GM12878 (cell line): ENCODE results near the gene PTPN14. TPM values are rescaled to one million over a fixed set of nuclear protein-coding genes. Genes with fewer than 3 reads are reported as not detected.
"Not testable (repeated sequence)": the region's sequence is repeated elsewhere in the genome, so short reads cannot be mapped to it uniquely, and the experiment has no call there.

Experiments
- ATAC-seq: fragments of 200-7000 bp; cut with Tn5 transposase; 3 replicates; pipeline ENCODE4 v1.9.1; 2020; ENCODE audit warnings: mild to moderate bottlenecking, moderate library complexity
- BruUV-seq: library from RNA; stranded (reverse); fragments of 400-500 nt; replicated peaks from 2 replicates; lab custom pipeline; 2021; lab: Mats Ljungman, UMichigan
- CTCF ChIA-PET: fragments of 300-600 bp; sonication (Branson Sonifier 250); formaldehyde crosslinking; extraction: SDS; loops from one replicate; lab custom pipeline; 2021; ENCODE audit warnings: inconsistent platforms; lab: Yijun Ruan, JAX
- POLR2A ChIA-PET: fragments of 350-600 bp; formaldehyde crosslinking; extraction: SDS; loops from one replicate; lab custom pipeline; 2021; ENCODE audit warnings: inconsistent platforms; lab: Charles Lee
- RAD21 ChIA-PET: fragments of 300-600 bp; sonication (Branson Sonifier 250); formaldehyde crosslinking; loops from one replicate; lab custom pipeline; 2023; ENCODE audit warnings: antibody characterized with exemption; ENCODE audit not compliant: unreplicated experiment; lab: Charles Lee
- SMC1A ChIA-PET: fragments of 300-600 bp; sonication (Branson Sonifier 250); formaldehyde crosslinking; loops from one replicate; lab custom pipeline; 2023; ENCODE audit not compliant: unreplicated experiment, uncharacterized antibody; lab: Charles Lee
- DNase-seq: peaks from one replicate; pipeline ENCODE4 v3.0.0-alpha.2; 2011; ENCODE audit warnings: low read depth, low spot score
- FAIRE-seq: peaks from 3 replicates; lab custom pipeline; 2011; peaks lifted over from hg19 to GRCh38; lab: Jason Lieb, UNC
- H2AFZ ChIP-seq: 2 replicates; pipeline ENCODE4 v1.6.0; 2011; ENCODE audit warnings: low read depth, low read length, control low read depth; ENCODE audit not compliant: control insufficient read depth
- H3K27ac ChIP-seq: 2 replicates; pipeline ENCODE4 v1.5.1; 2011; ENCODE audit warnings: control low read depth; ENCODE audit not compliant: control insufficient read depth, insufficient read depth
- H3K27me3 ChIP-seq, 2 experiments: replicated peaks in 1 of 2; 2 replicates each; pipeline versions ENCODE4 v1.6.0 to v1.6.1; 2011; ENCODE audit warnings: low read length in 1 of 2; ENCODE audit not compliant: control insufficient read depth in 2 of 2, insufficient read depth in 2 of 2
- H3K36me3 ChIP-seq, 2 experiments: 2 replicates each; pipeline ENCODE4 v1.5.1; 2011; ENCODE audit warnings: low read length in 1 of 2; ENCODE audit not compliant: control insufficient read depth in 2 of 2, insufficient read depth in 2 of 2
- H3K4me1 ChIP-seq: 2 replicates; pipeline ENCODE4 v1.6.1; 2011; ENCODE audit warnings: mild to moderate bottlenecking, low read length, moderate library complexity, mixed read lengths; ENCODE audit not compliant: control insufficient read depth, insufficient read depth
- H3K4me2 ChIP-seq: 2 replicates; pipeline ENCODE4 v1.6.0; 2011; ENCODE audit warnings: control low read depth; ENCODE audit not compliant: control insufficient read depth, insufficient read depth
- H3K4me3 ChIP-seq: fragments of 200-600 bp; sonication (generic); 2 replicates; pipeline ENCODE4 v1.5.1; 2016
- H3K79me2 ChIP-seq: 2 replicates; pipeline ENCODE4 v1.6.0; 2011; ENCODE audit warnings: low read length; ENCODE audit not compliant: control insufficient read depth, insufficient read depth
- H3K9ac ChIP-seq: 2 replicates; pipeline ENCODE4 v1.8.0; 2011; ENCODE audit warnings: low read length, control low read depth, mixed read lengths; ENCODE audit not compliant: control insufficient read depth, insufficient read depth
- H3K9me3 ChIP-seq: replicated peaks from 3 replicates; pipeline ENCODE4 v1.5.1; 2011; ENCODE audit warnings: mild to moderate bottlenecking, low read length; ENCODE audit not compliant: control insufficient read depth, insufficient read depth
- H4K20me1 ChIP-seq: 2 replicates; pipeline ENCODE4 v1.6.0; 2011; ENCODE audit not compliant: control insufficient read depth, insufficient read depth
- CBX3 ChIP-seq: fragments of 200-600 bp; sonication (generic); IDR thresholded peaks from 2 replicates; pipeline ENCODE4 v1.6.1; 2016; ENCODE audit warnings: low read depth, borderline replicate concordance
- ELK1 ChIP-seq: IDR thresholded peaks from 2 replicates; pipeline ENCODE4 v1.6.1; 2012; ENCODE audit warnings: low read depth, low read length, improper control_type of control experiment
- HCFC1 ChIP-seq: fragments of 150-350 bp; IDR thresholded peaks from 2 replicates; pipeline ENCODE4 v1.6.1; 2014; ENCODE audit warnings: low read length
- IKZF2 ChIP-seq, 2 experiments: fragments of 450-650 bp; IDR thresholded peaks; 2 replicates each; pipeline ENCODE4 v1.6.1; 2017; ENCODE audit warnings: mild to moderate bottlenecking in 2 of 2, moderate library complexity in 2 of 2
- IRF3 ChIP-seq: fragments of 450-650 bp; IDR thresholded peaks from 2 replicates; pipeline ENCODE4 v1.6.1; 2014; ENCODE audit warnings: mild to moderate bottlenecking
- MTA3 ChIP-seq: IDR thresholded peaks from 2 replicates; pipeline ENCODE4 v1.6.1; 2012; ENCODE audit warnings: low read length, inconsistent platforms, borderline replicate concordance
- NFYB ChIP-seq: IDR thresholded peaks from 2 replicates; pipeline ENCODE4 v1.6.1; 2011; ENCODE audit warnings: low read depth, mild to moderate bottlenecking, low read length, improper control_type of control experiment, moderate library complexity; ENCODE audit not compliant: insufficient read depth
- PAX8 ChIP-seq: fragments of 450-650 bp; IDR thresholded peaks from 2 replicates; pipeline ENCODE4 v1.6.1; 2017; ENCODE audit warnings: mild to moderate bottlenecking, moderate library complexity
- SP1 ChIP-seq: IDR thresholded peaks from one replicate; pipeline ENCODE4 v1.6.1; 2011; ENCODE audit warnings: low read depth, low read length
- TAF1 ChIP-seq: IDR thresholded peaks from 2 replicates; pipeline ENCODE4 v1.6.1; 2011; ENCODE audit warnings: mild to moderate bottlenecking, low read depth, low read length, borderline replicate concordance
- ZBED1 ChIP-seq: IDR thresholded peaks from 2 replicates; pipeline ENCODE4 v1.6.1; 2016; ENCODE audit warnings: borderline replicate concordance
- ZNF217 ChIP-seq: fragments of 450-650 bp; IDR thresholded peaks from 2 replicates; pipeline ENCODE4 v1.6.1; 2017; ENCODE audit warnings: antibody characterized with exemption, mild to moderate bottlenecking
- ZNF274 ChIP-seq: IDR thresholded peaks from one replicate; pipeline ENCODE4 v1.8.0; 2011; ENCODE audit not compliant: insufficient read length, insufficient read depth
- WGBS: methylation state at CpG from one replicate; pipeline ENCODE4 v1.1.6; 2016; ENCODE audit warnings: low lambda C conversion rate; ENCODE audit not compliant: insufficient replicate concordance, insufficient coverage; ENCODE audit errors: missing lambda C conversion rate; 5-methylcytosine and 5-hydroxymethylcytosine counted together
- in situ Hi-C: fragments of 300-500 bp; cut with MboI; formaldehyde crosslinking; loops from 9 replicates; pipeline ENCODE4 v1.14.3; 2018; ENCODE audit warnings: mixed read lengths
- intact Hi-C: fragments of 100-400 bp; cut with micrococcal nuclease; formaldehyde crosslinking; loops from one replicate; pipeline ENCODE4 v1.14.2; 2022; ENCODE audit not compliant: unreplicated experiment
- polyA plus RNA-seq, 11 experiments: library from polyadenylated mRNA; depleted of rRNA in 4 of 11; unstranded in 6 of 11; stranded (reverse) in 5 of 11; fragments of >200 nt; fragmentation: Nextera tagmentation in 4 of 11; fragmentation: Illumina TruSeq in 1 of 11; extraction: Ambion mirVana in 4 of 11; extraction: Trizol in 1 of 11; gene quantifications; 1 replicate in 1 of 11; 2 replicates in 10 of 11; pipeline versions ENCODE4 v1.2.1 to v1.2.3, GENCODE V29; 2011 to 2016; ENCODE audit warnings: inconsistent platforms in 2 of 11, missing spikeins in 2 of 11, low read depth in 1 of 11
- total RNA-seq, 4 experiments: library from RNA; depleted of rRNA in 3 of 4; stranded (reverse); fragments of >200 nt in 3 of 4; fragmentation: Illumina TruSeq in 1 of 4; extraction: Trizol in 1 of 4; gene quantifications; 2 replicates each; pipeline versions ENCODE4 v1.2.1 to v1.2.3, GENCODE V29; 2013 to 2021

The PTPN14 gene
- total and polyA plus RNA-seq, 10 of the 15 experiments (the other 5 are each of a cell fraction or from before 2014, with no cell fraction given) = 0.05 to 5.1 (median 0.44) TPM

- POLR2A ChIA-PET = interaction anchor here (0.7 to 1.0 kb wide), 3 partner anchors 8 to 206 kb away, joined by 3 read pairs; no protein-coding TSS in a partner anchor
- intact Hi-C loops = no loop called here
These were observed 155.1 kb downstream of the PTPN14 start for GRCh38 chr1:214396330-214396729.

DNA sequence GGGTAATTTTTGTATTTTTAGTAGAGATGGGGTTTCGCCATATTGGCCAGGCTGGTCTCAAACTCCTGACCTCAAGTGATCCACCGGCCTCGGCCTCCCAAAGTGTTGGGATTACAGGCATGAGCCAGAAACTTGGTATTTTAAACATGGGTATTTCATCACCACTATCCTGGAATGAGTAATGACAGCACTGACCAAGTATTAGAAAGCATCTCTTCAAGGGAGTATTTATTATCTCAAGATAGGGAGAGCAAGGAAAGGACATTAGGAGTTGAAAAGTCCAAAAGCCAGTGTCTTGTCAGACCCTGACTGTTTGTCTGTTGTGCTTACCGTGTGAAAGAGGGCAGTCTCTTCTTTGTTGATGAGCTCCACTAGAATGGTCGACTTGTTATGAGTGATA, 156.8 kb downstream of the PTPN14 start:
- H2AFZ ChIP-seq, H3K4me3 ChIP-seq, FAIRE-seq, H3K27me3 ChIP-seq, ATAC-seq, H3K79me2 ChIP-seq, H4K20me1 ChIP-seq, POLR2A ChIA-PET, intact Hi-C loops, H3K9ac ChIP-seq, H3K4me1 ChIP-seq, H3K36me3 ChIP-seq, in situ Hi-C loops, H3K4me2 ChIP-seq, H3K9me3 ChIP-seq, BruUV-seq, H3K27ac ChIP-seq, DNase-seq: not testable (repeated sequence)
- ChIA-PET RAD21 (interaction anchor here (1.1 kb wide), 1 partner anchor 188 kb away, joined by 3 read pairs; no protein-coding TSS in a partner anchor), CTCF (interaction anchor here (0.6 to 1.2 kb wide), 2 partner anchors 63 to 188 kb away, joined by 3 read pairs; no protein-coding TSS in a partner anchor), SMC1A (interaction anchor here (1.6 to 3.5 kb wide), 2 partner anchors 33 to 190 kb away, joined by 4 to 13 read pairs; no protein-coding TSS in a partner anchor)
- 23% methylated on average over 5 of the region's 5 CpGs for WGBS

More at GRCh38 chr1:214396330-214396729, 155.1 kb downstream of the PTPN14 start:
- 65% methylated on average over 3 of the region's 3 CpGs for WGBS
- no peaks in the 10 kb centered on the region for H4K20me1 ChIP-seq
- H3K4me2 ChIP-seq = no peak overlapping the region
- H3K27ac ChIP-seq = no peak overlapping the region
- ATAC-seq (no peak), DNase-seq (no peak), FAIRE-seq (no peak)
- ChIA-PET SMC1A (interaction anchor here (1.0 to 3.5 kb wide), 8 partner anchors 9 to 188 kb away, joined by 3 to 13 read pairs (median 5); no protein-coding TSS in a partner anchor), RAD21 (interaction anchor here (0.8 to 1.7 kb wide), 3 partner anchors 29 to 189 kb away, joined by 3 to 4 read pairs (median 3); no protein-coding TSS in a partner anchor), CTCF (interaction anchor here (1.1 to 2.0 kb wide), 5 partner anchors 64 to 189 kb away, joined by 3 to 9 read pairs (median 3); no protein-coding TSS in a partner anchor)
- no peaks in the 10 kb centered on the region for H3K27me3 ChIP-seq
- H3K9me3 ChIP-seq = no peaks in the 10 kb centered on the region
- no peak overlapping the region for H3K9ac ChIP-seq
- H2AFZ ChIP-seq = no peak overlapping the region
- H3K79me2 ChIP-seq = no peaks in the 10 kb centered on the region
- TF ChIP-seq ELK1 (no peak), PAX8 (no peak), HCFC1 (no peak), ZNF274 (no peak), TAF1 (no peak), ZBED1 (no peak), MTA3 (no peak), NFYB (no peak), SP1 (no peak), CBX3 (no peak), IRF3 (no peak), ZNF217 (no peak), IKZF2 (IDR thresholded peaks at IDR 0.05) (no peak)
- no peaks in the 10 kb centered on the region for H3K4me1 ChIP-seq
- H3K36me3 ChIP-seq = no peaks in the 10 kb centered on the region
- no TSS peak for BruUV-seq
- in situ Hi-C loops = no loop called here
- H3K4me3 ChIP-seq = no peak overlapping the region
